ENCODE results near the gene CREB5.
"Not testable (repeated sequence)": the region's sequence is repeated elsewhere in the genome, so short reads cannot be mapped to it uniquely, and the experiment has no call there.

Gene CREB5

DNA sequence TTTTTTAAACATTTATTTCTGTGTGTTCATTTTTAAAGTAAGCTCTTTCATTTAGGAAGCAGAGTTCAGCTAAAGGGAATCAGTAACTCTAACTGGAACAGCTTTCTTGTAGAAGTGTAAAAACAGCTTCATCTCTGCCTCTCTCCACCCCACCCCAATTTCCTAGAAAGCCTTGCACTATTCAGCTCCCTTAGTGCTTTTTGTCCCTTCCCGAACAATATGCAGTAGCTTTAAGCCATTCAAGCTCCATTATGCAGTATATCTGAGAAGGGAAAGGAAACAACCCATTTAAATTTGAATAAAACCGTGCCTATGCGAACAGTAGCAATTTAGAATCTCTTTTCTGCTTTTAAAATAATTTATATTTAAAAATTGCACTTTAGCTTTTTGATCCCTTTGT lies 411.3 kb downstream of the CREB5 start:
- no peak overlapping the region for H2AFZ ChIP-seq (ENCODE audit: low read depth)
- no peaks in the 10 kb centered on the region for H4K20me1 ChIP-seq (ENCODE audit: insufficient read depth)
- TF ChIP-seq, protein P1, sequence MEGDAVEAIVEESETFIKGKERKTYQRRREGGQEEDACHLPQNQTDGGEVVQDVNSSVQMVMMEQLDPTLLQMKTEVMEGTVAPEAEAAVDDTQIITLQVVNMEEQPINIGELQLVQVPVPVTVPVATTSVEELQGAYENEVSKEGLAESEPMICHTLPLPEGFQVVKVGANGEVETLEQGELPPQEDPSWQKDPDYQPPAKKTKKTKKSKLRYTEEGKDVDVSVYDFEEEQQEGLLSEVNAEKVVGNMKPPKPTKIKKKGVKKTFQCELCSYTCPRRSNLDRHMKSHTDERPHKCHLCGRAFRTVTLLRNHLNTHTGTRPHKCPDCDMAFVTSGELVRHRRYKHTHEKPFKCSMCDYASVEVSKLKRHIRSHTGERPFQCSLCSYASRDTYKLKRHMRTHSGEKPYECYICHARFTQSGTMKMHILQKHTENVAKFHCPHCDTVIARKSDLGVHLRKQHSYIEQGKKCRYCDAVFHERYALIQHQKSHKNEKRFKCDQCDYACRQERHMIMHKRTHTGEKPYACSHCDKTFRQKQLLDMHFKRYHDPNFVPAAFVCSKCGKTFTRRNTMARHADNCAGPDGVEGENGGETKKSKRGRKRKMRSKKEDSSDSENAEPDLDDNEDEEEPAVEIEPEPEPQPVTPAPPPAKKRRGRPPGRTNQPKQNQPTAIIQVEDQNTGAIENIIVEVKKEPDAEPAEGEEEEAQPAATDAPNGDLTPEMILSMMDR (conservative IDR thresholded peaks at IDR 0.05; ENCODE audit: low read depth, low read length): no peak

DNA sequence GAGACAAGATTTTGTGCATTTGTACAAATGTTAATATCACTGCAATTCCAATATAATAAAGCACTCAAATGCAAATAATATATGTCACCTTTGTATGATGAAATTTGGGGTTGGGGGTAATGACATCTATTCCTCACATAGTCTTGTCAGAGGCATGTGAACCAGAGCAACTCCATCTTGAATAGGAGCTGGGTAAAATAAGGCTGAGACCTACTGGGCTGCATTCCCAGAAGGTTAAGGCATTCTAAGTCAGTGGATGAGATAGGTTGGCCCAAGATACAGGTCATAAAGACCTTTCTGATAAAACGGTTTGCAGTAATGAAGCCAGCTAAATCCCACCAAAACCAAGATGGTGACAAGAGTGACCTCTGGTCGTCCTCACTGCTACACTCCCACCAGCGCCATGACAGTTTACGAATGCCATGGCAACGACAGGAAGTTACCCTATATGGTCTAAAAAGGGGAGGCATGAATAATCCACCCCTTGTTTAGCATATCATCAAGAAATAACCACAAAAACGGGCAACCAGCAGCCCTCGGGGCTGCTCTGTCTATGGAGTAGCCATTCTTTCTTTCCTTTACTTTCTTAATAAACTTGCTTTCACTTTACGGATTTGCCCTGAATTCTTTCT lies 413.6 kb downstream of the CREB5 start:
- H3K9ac ChIP-seq; H3K4me2 ChIP-seq; H3K27me3 ChIP-seq (ENCODE audit: insufficient read depth, low read depth); H3K4me3 ChIP-seq (IDR thresholded peaks at IDR 0.05; ENCODE audit: insufficient read depth, low read depth, low read length); H3K79me2 ChIP-seq (ENCODE audit: insufficient read depth, low read depth); H3K4me1 ChIP-seq (ENCODE audit: low read depth, poor library complexity, severe bottlenecking); H3K36me3 ChIP-seq (ENCODE audit: insufficient read depth); H3K27ac ChIP-seq; H4K20me1 ChIP-seq (ENCODE audit: insufficient read depth); H2AFZ ChIP-seq (ENCODE audit: low read depth): not testable (repeated sequence)

More for the DNA sequence above, 411.3 kb downstream of the CREB5 start:
- no peaks in the 10 kb centered on the region for H3K4me1 ChIP-seq (ENCODE audit: low read depth, poor library complexity, severe bottlenecking)
- no peak overlapping the region for H3K9ac ChIP-seq
- no peaks in the 10 kb centered on the region for H3K36me3 ChIP-seq (ENCODE audit: insufficient read depth)
- no peak overlapping the region for H3K4me2 ChIP-seq
- H3K27ac ChIP-seq: no peak overlapping the region
- no peaks in the 10 kb centered on the region for H3K79me2 ChIP-seq (ENCODE audit: insufficient read depth, low read depth)
- H3K27me3 ChIP-seq (ENCODE audit: insufficient read depth, low read depth): no peaks in the 10 kb centered on the region
- no peak overlapping the region for H3K4me3 ChIP-seq (IDR thresholded peaks at IDR 0.05; ENCODE audit: insufficient read depth, low read depth, low read length)

DNA sequence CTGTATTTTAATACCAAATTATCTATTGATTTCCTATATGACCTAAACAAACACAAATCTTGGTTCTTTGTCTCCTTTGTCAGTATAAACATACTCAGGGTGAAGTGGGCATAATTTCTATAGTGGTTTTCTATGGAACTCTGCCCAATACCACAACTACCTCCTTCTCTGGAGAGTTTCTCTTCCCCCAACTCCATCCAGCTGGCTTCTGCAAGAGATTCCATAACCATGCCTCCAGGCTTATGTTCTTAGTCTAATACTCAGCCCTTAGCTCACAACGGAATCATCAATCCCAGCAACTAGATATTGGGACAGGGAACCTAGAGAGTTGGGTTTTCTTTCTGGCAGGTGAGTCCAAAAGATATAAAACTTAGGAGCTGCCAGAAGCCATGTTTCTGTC lies 418.5 kb downstream of the CREB5 start:
- Histone ChIP-seq H3K9ac (no peak overlapping the region), H4K20me1 (ENCODE audit: insufficient read depth) (no peaks in the 10 kb centered on the region), H2AFZ (ENCODE audit: low read depth) (no peak overlapping the region), H3K79me2 (ENCODE audit: insufficient read depth, low read depth) (no peaks in the 10 kb centered on the region), H3K36me3 (ENCODE audit: insufficient read depth) (no peaks in the 10 kb centered on the region), H3K4me3 (IDR thresholded peaks at IDR 0.05; ENCODE audit: insufficient read depth, low read depth, low read length) (no peak overlapping the region), H3K27me3 (ENCODE audit: insufficient read depth, low read depth) (no peaks in the 10 kb centered on the region), H3K4me2 (no peak overlapping the region), H3K27ac (no peak overlapping the region), H3K4me1 (ENCODE audit: low read depth, poor library complexity, severe bottlenecking) (peaks cover 5% of the 10 kb centered on the region)
- TF ChIP-seq, protein P1 (conservative IDR thresholded peaks at IDR 0.05; ENCODE audit: low read depth, low read length): no peak

DNA sequence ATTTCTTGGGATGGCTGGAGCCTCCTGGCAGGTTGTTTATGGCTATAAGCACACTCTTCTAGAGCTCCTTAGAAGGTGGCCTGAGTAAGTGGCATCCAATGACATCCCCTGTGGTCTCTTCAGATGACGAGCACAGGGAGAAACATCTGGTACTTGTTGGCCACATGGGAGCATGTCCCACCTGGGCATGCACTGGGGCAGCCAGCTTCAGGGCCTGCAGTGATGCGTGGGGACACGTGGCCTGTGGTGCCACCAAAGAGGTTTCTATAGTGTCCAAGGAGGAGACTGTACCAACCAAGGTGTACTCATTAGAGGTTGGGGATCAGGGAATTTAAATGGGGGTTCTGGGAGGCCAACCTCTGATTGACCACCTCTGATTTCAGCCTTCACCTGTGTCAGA lies 420.4 kb downstream of the CREB5 start:
- Histone ChIP-seq H3K9ac (no peak overlapping the region), H3K4me1 (ENCODE audit: low read depth, poor library complexity, severe bottlenecking) (peaks cover 12% of the 10 kb centered on the region), H3K4me3 (IDR thresholded peaks at IDR 0.05; ENCODE audit: insufficient read depth, low read depth, low read length) (no peak overlapping the region), H3K27me3 (ENCODE audit: insufficient read depth, low read depth) (no peaks in the 10 kb centered on the region), H2AFZ (ENCODE audit: low read depth) (no peak overlapping the region), H4K20me1 (ENCODE audit: insufficient read depth) (no peaks in the 10 kb centered on the region), H3K36me3 (ENCODE audit: insufficient read depth) (no peaks in the 10 kb centered on the region), H3K79me2 (ENCODE audit: insufficient read depth, low read depth) (no peaks in the 10 kb centered on the region), H3K4me2 (no peak overlapping the region), H3K27ac (no peak overlapping the region)
- TF ChIP-seq, protein P1 (conservative IDR thresholded peaks at IDR 0.05; ENCODE audit: low read depth, low read length): no peak

DNA sequence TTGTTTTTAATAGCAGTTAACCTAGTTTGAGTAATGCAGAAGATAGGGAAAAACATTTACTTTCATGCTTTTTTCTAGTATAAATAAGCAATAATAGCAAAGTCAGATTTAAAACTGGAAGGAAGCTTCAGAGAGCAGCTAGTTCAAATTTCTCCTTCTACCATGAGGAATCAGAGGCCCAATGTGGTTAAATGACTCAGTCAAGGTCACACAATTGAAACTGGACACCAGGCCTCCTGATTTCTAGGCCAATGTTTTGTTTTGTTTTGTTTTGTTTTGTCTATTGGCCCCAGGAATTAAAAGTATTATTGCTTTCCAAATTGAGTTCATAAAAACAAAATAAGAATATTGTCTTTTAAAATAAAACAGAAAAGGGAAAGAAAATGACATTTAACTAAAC lies 423.5 kb downstream of the CREB5 start:
- Histone ChIP-seq H2AFZ (ENCODE audit: low read depth) (no peak overlapping the region), H3K4me3 (IDR thresholded peaks at IDR 0.05; ENCODE audit: insufficient read depth, low read depth, low read length) (no peak overlapping the region), H3K4me2 (no peak overlapping the region), H3K36me3 (ENCODE audit: insufficient read depth) (no peaks in the 10 kb centered on the region), H3K4me1 (ENCODE audit: low read depth, poor library complexity, severe bottlenecking) (peaks cover 12% of the 10 kb centered on the region), H3K79me2 (ENCODE audit: insufficient read depth, low read depth) (no peaks in the 10 kb centered on the region), H3K27ac (no peak overlapping the region), H4K20me1 (ENCODE audit: insufficient read depth) (no peaks in the 10 kb centered on the region), H3K27me3 (ENCODE audit: insufficient read depth, low read depth) (no peaks in the 10 kb centered on the region), H3K9ac (no peak overlapping the region)
- TF ChIP-seq, protein P1 (conservative IDR thresholded peaks at IDR 0.05; ENCODE audit: low read depth, low read length): no peak
